Measurements from ENCODE around the gene CORO2A. TPM values are rescaled to one million over a fixed set of nuclear protein-coding genes. Genes with fewer than 3 reads are reported as not detected.

The CORO2A gene
- total and polyA plus RNA-seq, 2 of the 13 experiments (the other 11 are each of a cell fraction or from before 2014, with no cell fraction given), result 14.4 to 15.3 TPM

DNA sequence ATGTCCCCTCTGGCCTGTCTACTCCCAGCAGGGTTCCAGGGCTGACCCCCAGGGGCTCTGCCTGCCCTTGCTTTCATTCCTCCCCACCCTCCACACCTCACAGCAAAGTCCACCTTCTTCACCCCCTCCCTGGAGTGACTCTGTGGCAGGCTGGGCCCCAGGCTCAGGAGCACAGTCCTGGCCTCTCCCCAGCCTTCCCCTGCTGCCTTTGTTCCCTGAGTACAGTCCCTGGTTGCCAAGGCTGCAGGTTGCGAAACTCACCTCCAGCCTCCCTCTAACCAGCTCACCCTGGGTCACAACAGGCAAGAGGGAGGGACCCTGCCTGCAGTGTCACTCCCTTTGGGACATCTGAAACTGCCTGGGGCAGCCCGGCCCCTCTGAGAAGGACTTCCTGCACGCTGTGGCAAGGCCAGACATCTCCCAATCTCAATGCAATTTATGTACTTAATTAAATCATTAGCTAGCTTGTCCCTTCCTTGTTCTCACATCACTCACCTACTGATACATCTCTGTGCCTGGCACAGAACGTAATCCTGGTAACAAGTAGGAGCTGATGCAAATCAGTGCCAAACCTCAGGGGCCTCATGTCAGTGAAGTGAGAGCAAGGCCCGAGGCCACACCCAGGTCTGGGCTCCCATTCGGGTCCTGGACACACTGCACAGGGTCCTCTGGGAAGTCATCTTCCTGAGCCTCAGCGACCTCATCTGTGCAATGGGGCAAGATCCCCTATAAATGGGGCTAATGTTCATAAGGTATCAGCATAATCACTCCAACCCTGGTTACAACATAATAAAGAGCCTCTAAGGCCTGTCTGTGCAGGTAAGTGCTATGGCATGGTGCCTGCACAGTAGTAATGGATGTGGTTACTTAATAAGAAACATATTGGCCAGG, 46.1 kb downstream of the CORO2A start (continued):
- TF ChIP-seq KDM6A (CRISPR knock-in tag; IDR thresholded peaks at IDR 0.05; ENCODE audit: low read depth) (peak; percentile 85), ZSCAN22 (CRISPR knock-in tag; IDR thresholded peaks at IDR 0.05) (no peak), TEAD2 (CRISPR knock-in tag; IDR thresholded peaks at IDR 0.05) (no peak), MIER3 (CRISPR knock-in tag; IDR thresholded peaks at IDR 0.05; ENCODE audit: borderline replicate concordance) (peak; percentile 71; the same call in 1 of the 2 replicates), ZFP36L1 (CRISPR knock-in tag; IDR thresholded peaks at IDR 0.05) (no peak), ZNF652 (CRISPR knock-in tag; IDR thresholded peaks at IDR 0.05; ENCODE audit: borderline replicate concordance, low read depth) (no peak), TBX2 (CRISPR knock-in tag; IDR thresholded peaks at IDR 0.05; ENCODE audit: borderline replicate concordance) (peak; percentile 76), AGO1 (IDR thresholded peaks at IDR 0.05; ENCODE audit: low read depth, low read length, poor library complexity, severe bottlenecking) (no peak), ARNTL (CRISPR knock-in tag; IDR thresholded peaks at IDR 0.05) (no peak), IKZF4 (CRISPR knock-in tag; IDR thresholded peaks at IDR 0.05; ENCODE audit: borderline replicate concordance, low read depth, not compliant biosample characterization) (no peak), HMG20A (CRISPR knock-in tag; IDR thresholded peaks at IDR 0.05; ENCODE audit: borderline replicate concordance) (peak; percentile 59), ZSCAN20 (CRISPR knock-in tag; IDR thresholded peaks at IDR 0.05; ENCODE audit: borderline replicate concordance) (no peak), DMAP1 (CRISPR knock-in tag; IDR thresholded peaks at IDR 0.05) (peak; percentile 77), ZNF138 (CRISPR knock-in tag; IDR thresholded peaks at IDR 0.05; ENCODE audit: low read depth) (no peak), ZZZ3 (CRISPR knock-in tag; IDR thresholded peaks at IDR 0.05; ENCODE audit: borderline replicate concordance) (no peak), PHF21A (CRISPR knock-in tag; IDR thresholded peaks at IDR 0.05) (peak; percentile 96), MAFK (conservative IDR thresholded peaks at IDR 0.05 in 1 of 2, IDR thresholded peaks at IDR 0.05 in 1 of 2; ENCODE audit: low read length in 2 of 2) (no peak)
- TF ChIP-seq, protein P1, sequence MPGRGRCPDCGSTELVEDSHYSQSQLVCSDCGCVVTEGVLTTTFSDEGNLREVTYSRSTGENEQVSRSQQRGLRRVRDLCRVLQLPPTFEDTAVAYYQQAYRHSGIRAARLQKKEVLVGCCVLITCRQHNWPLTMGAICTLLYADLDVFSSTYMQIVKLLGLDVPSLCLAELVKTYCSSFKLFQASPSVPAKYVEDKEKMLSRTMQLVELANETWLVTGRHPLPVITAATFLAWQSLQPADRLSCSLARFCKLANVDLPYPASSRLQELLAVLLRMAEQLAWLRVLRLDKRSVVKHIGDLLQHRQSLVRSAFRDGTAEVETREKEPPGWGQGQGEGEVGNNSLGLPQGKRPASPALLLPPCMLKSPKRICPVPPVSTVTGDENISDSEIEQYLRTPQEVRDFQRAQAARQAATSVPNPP (CRISPR knock-in tag; IDR thresholded peaks at IDR 0.05), result 0 out of 2 replicates have a peak, but pooled peaks have one; percentile 55
- TF ChIP-seq, protein P2, sequence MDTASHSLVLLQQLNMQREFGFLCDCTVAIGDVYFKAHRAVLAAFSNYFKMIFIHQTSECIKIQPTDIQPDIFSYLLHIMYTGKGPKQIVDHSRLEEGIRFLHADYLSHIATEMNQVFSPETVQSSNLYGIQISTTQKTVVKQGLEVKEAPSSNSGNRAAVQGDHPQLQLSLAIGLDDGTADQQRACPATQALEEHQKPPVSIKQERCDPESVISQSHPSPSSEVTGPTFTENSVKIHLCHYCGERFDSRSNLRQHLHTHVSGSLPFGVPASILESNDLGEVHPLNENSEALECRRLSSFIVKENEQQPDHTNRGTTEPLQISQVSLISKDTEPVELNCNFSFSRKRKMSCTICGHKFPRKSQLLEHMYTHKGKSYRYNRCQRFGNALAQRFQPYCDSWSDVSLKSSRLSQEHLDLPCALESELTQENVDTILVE (CRISPR knock-in tag; IDR thresholded peaks at IDR 0.05), result peak; percentile 73; the same call in 1 of the 2 replicates
- TF ChIP-seq, protein P3, sequence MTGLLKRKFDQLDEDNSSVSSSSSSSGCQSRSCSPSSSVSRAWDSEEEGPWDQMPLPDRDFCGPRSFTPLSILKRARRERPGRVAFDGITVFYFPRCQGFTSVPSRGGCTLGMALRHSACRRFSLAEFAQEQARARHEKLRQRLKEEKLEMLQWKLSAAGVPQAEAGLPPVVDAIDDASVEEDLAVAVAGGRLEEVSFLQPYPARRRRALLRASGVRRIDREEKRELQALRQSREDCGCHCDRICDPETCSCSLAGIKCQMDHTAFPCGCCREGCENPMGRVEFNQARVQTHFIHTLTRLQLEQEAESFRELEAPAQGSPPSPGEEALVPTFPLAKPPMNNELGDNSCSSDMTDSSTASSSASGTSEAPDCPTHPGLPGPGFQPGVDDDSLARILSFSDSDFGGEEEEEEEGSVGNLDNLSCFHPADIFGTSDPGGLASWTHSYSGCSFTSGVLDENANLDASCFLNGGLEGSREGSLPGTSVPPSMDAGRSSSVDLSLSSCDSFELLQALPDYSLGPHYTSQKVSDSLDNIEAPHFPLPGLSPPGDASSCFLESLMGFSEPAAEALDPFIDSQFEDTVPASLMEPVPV (CRISPR knock-in tag; IDR thresholded peaks at IDR 0.05), result no peak
- TF ChIP-seq, protein P4, sequence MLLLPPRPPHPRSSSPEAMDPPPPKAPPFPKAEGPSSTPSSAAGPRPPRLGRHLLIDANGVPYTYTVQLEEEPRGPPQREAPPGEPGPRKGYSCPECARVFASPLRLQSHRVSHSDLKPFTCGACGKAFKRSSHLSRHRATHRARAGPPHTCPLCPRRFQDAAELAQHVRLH (CRISPR knock-in tag; IDR thresholded peaks at IDR 0.05; ENCODE audit: borderline replicate concordance, low read depth), result peak; percentile 52; the same call in 1 of the 2 replicates
- TF ChIP-seq, protein P5, sequence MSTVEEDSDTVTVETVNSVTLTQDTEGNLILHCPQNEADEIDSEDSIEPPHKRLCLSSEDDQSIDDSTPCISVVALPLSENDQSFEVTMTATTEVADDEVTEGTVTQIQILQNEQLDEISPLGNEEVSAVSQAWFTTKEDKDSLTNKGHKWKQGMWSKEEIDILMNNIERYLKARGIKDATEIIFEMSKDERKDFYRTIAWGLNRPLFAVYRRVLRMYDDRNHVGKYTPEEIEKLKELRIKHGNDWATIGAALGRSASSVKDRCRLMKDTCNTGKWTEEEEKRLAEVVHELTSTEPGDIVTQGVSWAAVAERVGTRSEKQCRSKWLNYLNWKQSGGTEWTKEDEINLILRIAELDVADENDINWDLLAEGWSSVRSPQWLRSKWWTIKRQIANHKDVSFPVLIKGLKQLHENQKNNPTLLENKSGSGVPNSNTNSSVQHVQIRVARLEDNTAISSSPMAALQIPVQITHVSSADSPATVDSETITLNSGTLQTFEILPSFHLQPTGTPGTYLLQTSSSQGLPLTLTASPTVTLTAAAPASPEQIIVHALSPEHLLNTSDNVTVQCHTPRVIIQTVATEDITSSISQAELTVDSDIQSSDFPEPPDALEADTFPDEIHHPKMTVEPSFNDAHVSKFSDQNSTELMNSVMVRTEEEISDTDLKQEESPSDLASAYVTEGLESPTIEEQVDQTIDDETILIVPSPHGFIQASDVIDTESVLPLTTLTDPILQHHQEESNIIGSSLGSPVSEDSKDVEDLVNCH (CRISPR knock-in tag; IDR thresholded peaks at IDR 0.05), result no peak

Data from HepG2 (cell line).